ENCODE measurements around the gene HOXA6.

GRCh38 chr7:27108390-27109127 is 39.0 kb downstream of the HOXA6 start:
- no peak for TF ChIP-seq CTCF (IDR thresholded peaks at IDR 0.05)
- no peak for TF ChIP-seq ZFX (IDR thresholded peaks at IDR 0.05; ENCODE audit: borderline replicate concordance)

Data from 22Rv1 (cell line).